Epithelial cell of proximal tubule (primary cell): ENCODE measurements around the gene B4GALNT2. TPM values are rescaled to one million over a fixed set of nuclear protein-coding genes. Genes with fewer than 3 reads are reported as not detected.
"Not testable (repeated sequence)": the region's sequence is repeated elsewhere in the genome, so short reads cannot be mapped to it uniquely, and the experiment has no call there.

ENCODE experiments used
- DNase-seq: peaks from one replicate; pipeline ENCODE4 v3.0.0-alpha.2; 2011; ENCODE audit warnings: low read depth
- H3K4me3 ChIP-seq: 2 replicates; pipeline ENCODE4 v1.5.1; 2011; ENCODE audit warnings: low read depth, mild to moderate bottlenecking, low read length
- total RNA-seq: library from RNA; depleted of rRNA; stranded (reverse); fragments of >200 nt; gene quantifications from 2 replicates; pipeline ENCODE4 v1.2.3, GENCODE V29; 2015
- TF ChIP-seq, protein P1 (sequence below): conservative IDR thresholded peaks from 2 replicates; pipeline ENCODE4 v1.5.1; 2012; ENCODE audit warnings: low read depth, mild to moderate bottlenecking, low read length

The B4GALNT2 gene
- total RNA-seq, 1 donor from 2014 or later = 1.6 TPM

DNA sequence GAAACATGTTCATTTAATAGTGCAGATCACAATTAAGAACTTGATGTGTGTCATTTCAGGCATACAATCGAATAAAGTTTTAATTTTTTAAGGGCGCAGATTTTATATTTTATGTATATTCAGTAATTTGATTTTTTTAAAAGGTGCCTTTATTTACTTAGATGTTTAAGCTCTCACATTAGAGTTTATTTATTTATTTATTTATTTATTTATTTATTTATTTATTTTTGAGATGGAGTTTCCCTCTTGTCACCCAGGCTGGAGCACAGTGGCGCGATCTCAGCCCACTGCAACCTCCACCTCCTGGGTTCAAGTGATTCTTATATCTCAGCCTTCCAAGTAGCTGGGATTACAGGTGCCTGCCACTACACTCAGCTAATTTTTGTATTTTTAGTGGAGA is 3.8 kb downstream of the B4GALNT2 start:
- DNase-seq = no peak
- H3K4me3 ChIP-seq = no peak overlapping the region
- TF ChIP-seq, protein P1, sequence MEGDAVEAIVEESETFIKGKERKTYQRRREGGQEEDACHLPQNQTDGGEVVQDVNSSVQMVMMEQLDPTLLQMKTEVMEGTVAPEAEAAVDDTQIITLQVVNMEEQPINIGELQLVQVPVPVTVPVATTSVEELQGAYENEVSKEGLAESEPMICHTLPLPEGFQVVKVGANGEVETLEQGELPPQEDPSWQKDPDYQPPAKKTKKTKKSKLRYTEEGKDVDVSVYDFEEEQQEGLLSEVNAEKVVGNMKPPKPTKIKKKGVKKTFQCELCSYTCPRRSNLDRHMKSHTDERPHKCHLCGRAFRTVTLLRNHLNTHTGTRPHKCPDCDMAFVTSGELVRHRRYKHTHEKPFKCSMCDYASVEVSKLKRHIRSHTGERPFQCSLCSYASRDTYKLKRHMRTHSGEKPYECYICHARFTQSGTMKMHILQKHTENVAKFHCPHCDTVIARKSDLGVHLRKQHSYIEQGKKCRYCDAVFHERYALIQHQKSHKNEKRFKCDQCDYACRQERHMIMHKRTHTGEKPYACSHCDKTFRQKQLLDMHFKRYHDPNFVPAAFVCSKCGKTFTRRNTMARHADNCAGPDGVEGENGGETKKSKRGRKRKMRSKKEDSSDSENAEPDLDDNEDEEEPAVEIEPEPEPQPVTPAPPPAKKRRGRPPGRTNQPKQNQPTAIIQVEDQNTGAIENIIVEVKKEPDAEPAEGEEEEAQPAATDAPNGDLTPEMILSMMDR = no peak

DNA sequence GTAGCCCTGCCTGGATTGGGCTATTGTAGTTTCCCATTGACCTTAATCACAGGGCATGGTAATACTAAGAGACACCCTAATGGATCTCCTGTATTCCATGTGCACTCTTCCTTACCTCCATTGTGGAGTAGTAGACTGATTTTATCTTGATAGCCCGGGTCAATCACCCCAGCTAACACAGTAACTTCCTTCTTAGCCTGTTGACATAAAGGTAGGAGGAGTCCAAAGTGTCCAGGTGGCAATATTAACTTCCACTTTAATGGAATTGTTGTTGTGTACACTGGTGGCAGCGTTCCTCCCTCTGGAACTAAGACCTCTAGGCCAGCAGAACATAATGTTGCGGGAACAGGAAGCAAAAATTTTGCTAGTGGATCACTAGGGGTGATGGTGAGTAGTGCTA is 13.1 kb downstream of the B4GALNT2 start:
- H3K4me3 ChIP-seq, DNase-seq: not testable (repeated sequence)

DNA sequence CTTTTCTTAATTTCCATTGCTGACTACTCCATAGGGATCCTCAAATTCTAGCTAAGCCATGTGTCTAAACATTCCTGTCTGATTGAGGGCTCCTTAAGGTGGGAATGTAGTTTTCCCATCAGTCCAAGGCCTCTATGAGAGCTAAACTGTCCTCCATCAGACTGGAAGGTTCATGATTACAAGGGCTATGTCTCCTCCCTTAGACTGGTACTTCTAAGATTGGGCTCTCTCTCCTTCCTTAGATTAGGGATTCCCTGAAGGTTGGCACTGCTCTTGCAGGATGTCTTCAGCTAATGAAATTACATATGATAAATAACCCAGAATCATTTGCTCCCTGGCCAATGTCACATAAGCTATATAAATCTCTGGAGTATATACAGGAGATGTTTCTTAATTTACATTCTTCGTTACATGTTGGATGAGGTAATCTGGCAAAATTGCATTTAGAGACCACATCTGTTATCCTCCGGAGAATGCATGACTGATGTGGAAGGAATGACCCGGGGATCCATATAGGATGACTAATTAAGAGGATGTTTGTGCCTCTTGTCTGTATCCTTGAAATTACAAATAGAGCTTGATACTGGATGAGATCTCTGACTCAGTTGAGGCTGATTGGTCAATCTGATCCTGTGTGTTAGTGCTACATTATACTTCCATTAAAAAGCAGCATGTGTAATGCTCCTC is 14.2 kb downstream of the B4GALNT2 start:
- no peak overlapping the region for H3K4me3 ChIP-seq
- peak; percentile 57 for DNase-seq
- TF ChIP-seq, protein P1 = no peak

DNA sequence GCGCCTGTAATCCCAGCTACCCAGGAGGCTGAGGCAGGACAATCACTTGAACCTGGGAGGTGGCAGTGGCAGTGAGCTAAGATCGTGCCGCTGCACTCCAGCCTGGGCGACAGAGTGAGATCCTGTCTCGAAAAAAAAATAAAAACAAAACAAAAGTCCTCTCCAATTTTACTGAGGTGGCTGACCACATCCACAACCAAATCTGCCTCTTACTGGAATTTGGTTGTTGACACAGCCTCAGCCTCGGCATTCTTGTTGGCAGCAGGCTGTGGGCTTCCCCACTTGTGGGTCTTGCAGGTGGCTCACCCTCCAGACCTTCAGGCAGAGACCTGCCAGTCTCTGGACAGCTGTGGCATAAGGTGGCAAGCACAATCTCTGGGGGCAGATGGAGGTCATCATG is 15.6 kb downstream of the B4GALNT2 start:
- no peak overlapping the region for H3K4me3 ChIP-seq
- TF ChIP-seq, protein P1 = no peak
- no peak for DNase-seq

DNA sequence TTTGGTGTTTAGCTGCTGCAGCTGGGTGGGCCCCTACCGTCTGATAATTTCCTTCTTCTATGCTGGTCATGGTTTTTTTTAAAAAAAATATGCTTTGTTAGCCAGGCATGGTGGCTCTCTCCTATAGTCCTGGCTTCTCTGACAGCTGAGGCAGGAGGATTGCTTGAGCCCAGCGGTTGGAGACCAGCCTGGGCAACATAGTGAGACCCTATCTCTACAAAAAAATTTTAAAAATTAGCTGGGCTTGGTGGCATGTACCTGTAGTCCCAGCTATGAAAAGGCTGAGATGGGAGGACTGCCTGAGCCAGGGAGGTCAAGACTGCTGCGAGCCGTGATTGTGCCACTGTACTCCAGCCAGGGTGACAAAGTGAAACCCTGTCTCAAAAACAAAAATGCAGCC is 19.4 kb downstream of the B4GALNT2 start:
- TF ChIP-seq, protein P1 = no peak
- H3K4me3 ChIP-seq = no peak overlapping the region
- no peak for DNase-seq

DNA sequence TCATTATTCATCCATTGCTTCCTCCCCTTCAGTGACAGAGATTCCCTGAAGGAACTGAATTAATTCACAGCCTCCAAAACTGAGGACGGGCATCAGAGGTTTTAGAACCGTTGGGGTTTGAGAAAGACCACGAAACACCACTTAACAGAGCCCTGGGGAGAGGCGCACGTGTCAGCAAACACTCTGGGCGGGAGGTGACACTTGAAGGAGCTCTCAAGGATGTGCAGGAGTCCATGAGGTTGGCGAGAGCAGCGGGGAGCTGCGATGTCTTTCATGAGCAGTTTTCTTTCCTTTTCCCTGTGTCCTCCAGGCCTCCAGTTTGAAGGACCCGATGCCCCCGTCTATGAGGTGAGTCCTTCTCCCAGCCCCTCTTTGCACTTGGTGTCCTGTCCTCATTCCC is 23.7 kb downstream of the B4GALNT2 start:
- DNase-seq = no peak
- H3K4me3 ChIP-seq = no peak overlapping the region
- TF ChIP-seq, protein P1 = no peak

DNA sequence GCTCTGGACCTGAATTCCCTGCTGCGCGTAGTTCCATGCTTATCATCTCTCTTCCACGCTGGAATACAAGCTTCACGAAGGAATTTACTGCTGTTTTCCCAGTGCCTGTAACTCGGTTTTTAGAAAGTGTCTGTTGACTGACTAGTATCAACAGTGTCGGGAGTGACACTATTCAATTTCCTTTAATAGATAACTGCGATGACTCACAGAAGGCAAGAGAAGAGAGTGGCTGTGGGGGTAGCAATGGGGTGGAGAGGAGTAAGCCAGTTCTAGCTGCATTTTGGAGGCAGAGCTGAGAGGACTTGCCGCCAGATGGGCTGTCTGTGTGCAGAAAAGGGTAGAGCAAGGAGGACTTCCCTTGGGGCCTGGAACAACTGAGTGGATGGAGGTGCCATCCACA is 25.2 kb downstream of the B4GALNT2 start:
- no peak for DNase-seq
- TF ChIP-seq, protein P1 = no peak
- no peak overlapping the region for H3K4me3 ChIP-seq
